ENCODE data around the gene PLEKHA6.

PLEKHA6 gene

GRCh38 chr1:204227996-204228785 lies 131.5 kb downstream of the PLEKHA6 start:
- no peak for DNase-seq

DNA sequence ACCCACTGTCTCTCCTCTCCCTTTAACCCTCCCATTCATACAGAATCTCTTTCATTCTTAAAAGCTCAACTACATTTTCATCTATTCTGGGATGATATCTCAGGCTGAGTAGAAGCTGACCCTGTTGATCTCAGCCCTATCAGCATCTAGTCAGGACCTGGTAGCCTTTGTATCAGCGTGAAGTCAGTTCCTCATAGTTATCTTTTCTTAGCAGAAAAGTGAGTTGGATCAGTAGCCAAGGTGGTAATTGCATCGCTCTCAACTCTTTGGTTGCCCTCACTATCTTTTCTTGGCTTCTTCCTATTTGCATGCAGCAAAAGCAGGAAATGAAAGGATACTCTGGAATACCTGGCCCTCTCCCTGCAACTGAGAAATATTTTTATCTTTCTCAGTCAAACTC lies 132.4 kb downstream of the PLEKHA6 start:
- no peak for DNase-seq

DNA sequence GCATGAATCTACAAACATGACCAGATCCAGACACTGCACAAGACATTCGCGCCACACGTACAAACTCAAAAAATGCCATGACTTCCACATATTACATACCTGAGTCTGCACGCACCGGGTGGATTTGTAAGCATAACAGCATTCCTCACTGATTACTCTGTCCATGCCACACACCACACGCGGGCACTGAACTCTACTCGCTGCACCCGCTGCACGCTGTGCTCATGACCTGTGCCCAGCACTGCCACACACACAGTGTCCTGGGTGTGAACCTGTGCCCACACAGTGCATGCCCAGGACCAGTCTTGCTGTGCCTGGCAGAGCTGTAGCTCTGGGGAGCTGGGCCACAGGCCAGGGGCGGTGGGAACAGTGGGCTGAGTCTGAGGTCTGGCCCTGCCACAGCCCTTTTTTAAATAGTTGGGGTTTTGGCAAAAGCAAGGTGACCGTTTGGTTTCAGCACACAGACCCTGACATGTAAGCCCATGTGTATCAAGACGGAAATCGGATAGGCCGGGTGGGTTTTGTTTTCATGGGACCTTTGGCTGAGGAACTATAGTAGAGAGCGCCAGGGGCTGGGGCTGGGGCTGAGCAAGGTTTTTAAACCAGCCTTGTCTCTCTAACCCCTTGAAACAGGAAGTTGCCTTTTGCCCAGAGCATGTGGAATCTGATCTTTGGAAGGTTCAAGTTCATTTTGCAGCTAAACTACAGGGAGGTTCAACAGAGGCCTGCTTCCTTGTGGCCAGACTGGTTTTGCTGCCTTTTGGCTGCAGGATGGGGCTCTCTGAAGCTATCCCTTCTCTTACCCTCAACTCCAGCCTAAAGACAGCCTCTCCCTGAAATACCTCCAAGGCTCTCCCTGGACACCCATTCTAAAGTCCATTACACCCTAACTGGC lies 133.6 kb downstream of the PLEKHA6 start:
- no peak for DNase-seq

DNA sequence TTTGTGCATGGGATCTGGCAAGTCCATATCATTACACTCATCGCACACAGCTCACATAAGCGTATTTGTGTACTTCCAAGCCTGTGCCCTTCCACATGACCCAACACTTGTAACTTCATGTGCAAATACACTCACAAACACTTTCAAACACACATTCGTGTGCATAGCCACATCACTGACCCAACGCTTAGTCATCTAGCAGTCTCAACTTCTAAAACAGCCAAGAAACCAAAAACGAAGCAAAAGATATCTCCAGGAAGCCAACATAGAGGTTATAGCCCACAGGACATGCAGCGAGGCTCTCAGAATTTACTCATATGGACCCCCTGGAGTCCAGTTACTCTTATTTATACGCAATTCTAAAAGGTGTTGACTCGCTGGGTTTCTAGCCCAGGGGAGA lies 135.1 kb downstream of the PLEKHA6 start:
- no peak for DNase-seq

DNA sequence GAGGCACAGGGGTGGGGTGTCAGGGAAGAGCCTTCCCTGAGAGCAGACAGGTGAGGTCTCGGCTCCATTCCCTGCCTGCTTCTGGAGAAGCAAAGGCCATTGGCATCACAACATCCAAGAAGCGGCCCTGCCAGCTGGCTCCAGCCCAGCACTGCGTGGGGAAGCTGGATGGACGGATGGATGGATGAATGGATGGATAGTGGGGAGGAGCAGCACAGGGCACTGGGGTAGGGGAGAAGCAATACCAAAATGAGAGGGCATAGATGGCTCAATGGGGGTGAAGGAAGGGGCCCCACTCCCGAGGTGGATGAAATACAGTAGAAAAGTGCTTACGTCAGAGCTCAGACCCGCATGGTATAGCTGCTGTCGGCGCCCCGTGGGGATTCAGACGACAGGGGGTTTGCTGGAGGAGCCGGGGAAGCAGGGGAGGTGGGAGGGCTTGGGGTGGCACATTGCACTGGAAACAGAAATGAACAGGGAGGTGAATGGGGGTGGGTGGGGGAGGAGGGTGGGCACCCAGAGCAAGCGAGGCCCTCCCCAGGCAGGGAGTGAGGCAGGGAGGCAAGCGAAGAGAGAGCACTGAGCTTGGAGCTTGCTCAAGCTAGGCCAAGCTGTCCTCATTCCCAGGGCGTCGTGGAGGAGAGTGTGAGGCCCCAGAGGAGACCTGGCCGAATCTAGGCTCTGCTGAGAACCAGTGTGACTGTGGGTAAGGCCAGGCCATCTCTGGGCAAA lies 136.4 kb downstream of the PLEKHA6 start:
- no peak for DNase-seq

DNA sequence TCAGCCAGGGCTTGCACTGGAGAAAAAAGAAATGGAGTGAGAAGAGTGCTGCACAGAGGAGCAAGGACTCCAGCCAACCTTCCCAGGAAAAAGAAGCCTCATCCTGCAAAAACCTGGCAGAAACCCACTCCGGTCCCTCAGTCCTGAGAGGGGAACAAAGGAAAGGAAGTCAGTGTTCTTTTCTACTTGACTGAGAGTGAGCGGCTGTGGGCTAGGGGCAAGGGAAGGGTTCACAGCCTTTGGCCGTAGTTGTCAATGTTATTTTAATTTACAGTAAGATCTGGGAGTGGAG lies 137.0 kb downstream of the PLEKHA6 start:
- DNase-seq, result no peak

- DNase-seq, result no peak
Measured at GRCh38 chr1:204222006-204222763, 137.5 kb downstream of the PLEKHA6 start.

GRCh38 chr1:204221271-204221670 lies 138.5 kb downstream of the PLEKHA6 start:
- DNase-seq, result no peak

GRCh38 chr1:204219971-204220616 lies 139.6 kb downstream of the PLEKHA6 start:
- DNase-seq, result no peak

GRCh38 chr1:204218552-204218951 lies 141.2 kb downstream of the PLEKHA6 start:
- DNase-seq, result no peak

GRCh38 chr1:204217648-204218000 lies 142.1 kb downstream of the PLEKHA6 start:
- no peak for DNase-seq

DNA sequence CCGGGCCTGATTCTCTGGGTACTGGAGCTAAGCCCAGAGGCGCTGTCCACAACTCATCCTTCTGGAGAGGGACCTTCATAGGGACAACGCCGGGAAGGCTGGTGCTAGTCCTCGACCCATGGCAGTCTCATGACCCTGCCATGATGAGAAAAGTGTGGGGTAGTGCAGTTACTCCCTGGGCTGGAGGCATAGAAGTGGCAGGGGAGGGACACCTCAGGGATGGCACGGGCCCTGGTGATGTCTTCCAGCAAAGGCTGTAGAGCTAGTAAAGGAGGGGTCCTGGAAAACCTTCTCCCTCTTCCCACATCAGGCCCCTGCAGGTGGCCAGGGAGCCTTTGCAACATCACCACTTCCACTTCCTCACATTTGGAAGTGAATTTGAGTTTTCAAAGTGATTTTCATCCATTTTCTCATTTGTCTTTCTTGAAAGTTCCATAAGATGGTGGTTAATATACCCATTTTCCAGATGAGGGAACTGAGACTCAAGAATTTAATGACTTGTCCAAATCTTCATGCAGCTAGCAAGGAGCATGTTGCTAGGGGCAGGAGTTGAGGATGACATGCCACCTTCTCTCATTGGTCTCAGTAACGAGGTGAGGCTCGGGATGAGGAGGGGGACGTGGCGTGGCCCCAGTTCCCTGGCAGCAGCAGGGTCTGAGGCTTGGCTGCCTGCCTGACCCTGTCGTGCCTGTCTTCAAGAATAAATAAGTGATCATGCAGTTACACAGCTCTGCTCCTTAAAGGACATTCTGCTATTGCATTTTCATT lies 142.7 kb downstream of the PLEKHA6 start:
- no peak for DNase-seq

DNA sequence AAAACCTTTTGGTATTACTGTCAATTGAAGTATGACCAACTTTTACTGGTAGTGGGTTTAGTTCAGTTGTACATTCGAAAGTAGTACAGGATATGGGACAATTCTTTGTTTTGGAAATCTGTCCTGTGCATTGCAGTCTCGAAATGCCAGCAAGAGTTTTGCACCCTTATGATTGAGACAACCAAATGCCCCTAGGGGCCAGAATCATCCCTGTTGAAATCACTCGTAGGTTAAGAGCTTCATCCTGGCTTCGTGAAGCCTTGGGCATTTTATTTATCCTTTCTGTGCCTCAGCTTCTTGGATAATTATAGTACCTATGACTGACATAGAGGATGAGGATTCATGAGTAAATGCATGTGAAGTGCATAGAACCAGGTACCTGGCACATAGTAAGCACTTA lies 143.5 kb downstream of the PLEKHA6 start:
- no peak for DNase-seq

GRCh38 chr1:204213668-204214662 lies 145.8 kb downstream of the PLEKHA6 start, which contains the start of gene GOLT1A:
Gene GOLT1A (minus strand): TSS chr1:204213988. CDS start chr1:204213906, 82 bp downstream.
- peak; percentile 60 to 67 for DNase-seq

- no peak for DNase-seq
Measured at GRCh38 chr1:204212715-204213114, 147.0 kb downstream of the PLEKHA6 start.

DNA sequence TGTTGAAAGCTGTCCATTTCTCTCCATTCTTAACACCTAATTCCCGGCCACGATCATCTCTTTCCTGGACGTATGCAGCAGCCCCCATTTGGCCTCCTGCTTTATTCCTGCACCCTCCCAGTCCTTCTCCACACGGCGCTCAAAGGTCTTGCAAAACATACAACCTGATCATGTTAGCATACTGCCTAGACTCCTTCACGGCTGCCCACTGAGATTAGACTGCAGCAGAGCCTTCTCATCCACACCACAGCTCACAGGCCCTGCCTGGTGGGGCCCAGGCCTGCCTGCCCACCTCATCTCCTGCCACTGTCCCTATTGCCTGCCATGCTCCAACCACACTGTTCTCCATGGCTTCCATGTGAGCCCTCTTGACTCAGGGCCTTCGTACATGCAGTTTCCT lies 148.7 kb downstream of the PLEKHA6 start:
- DNase-seq, result no peak

GRCh38 chr1:204207136-204207616 lies 152.6 kb downstream of the PLEKHA6 start:
- peak; percentile 87 to 88 for DNase-seq

GRCh38 chr1:204206121-204206520 lies 153.6 kb downstream of the PLEKHA6 start:
- no peak for DNase-seq

DNA sequence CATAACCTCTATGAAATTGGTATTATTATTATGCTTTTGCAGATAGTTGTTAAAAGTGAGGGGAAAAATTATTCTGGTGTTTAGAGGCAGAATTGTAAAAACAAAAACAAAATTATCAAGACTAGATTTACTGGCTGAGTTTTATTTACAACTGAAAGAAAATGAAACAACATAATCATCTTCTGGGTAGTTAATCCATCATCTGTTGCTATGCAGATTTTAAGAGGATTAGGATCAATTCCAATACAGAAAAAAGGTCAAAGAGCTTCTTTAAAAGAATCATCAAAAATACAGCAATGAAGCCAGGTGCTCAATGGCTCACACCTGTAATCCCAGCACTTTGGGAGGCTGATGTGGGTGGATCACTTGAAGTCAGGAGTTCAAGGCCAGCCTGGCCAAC lies 154.2 kb downstream of the PLEKHA6 start:
- no peak for DNase-seq

GRCh38 chr1:204204944-204205343 lies 154.8 kb downstream of the PLEKHA6 start:
- DNase-seq, result no peak

Data from activated T-cell treated with anti-CD3 and anti-CD28 coated beads, Interleukin-2, amount 50 U/mL, for 48 hours (primary cell).